ENCODE data around the gene RNF166. TPM values are rescaled to one million over a fixed set of nuclear protein-coding genes. Genes with fewer than 3 reads are reported as not detected.

RNF166 gene
- total RNA-seq, 1 donor = 42.5 TPM

- DNase-seq (ENCODE audit: low read depth in 2 of 3, low spot score in 2 of 3) = no peak
These were observed 50.4 kb downstream of the RNF166 start for GRCh38 chr16:88655733-88656281.

- no peak for DNase-seq (ENCODE audit: low read depth in 2 of 3, low spot score in 2 of 3)
These were observed 51.0 kb downstream of the RNF166 start for GRCh38 chr16:88655053-88655732.

- DNase-seq (ENCODE audit: low read depth in 2 of 3, low spot score in 2 of 3) = no peak
These were observed 51.7 kb downstream of the RNF166 start for GRCh38 chr16:88654363-88655052.

DNA sequence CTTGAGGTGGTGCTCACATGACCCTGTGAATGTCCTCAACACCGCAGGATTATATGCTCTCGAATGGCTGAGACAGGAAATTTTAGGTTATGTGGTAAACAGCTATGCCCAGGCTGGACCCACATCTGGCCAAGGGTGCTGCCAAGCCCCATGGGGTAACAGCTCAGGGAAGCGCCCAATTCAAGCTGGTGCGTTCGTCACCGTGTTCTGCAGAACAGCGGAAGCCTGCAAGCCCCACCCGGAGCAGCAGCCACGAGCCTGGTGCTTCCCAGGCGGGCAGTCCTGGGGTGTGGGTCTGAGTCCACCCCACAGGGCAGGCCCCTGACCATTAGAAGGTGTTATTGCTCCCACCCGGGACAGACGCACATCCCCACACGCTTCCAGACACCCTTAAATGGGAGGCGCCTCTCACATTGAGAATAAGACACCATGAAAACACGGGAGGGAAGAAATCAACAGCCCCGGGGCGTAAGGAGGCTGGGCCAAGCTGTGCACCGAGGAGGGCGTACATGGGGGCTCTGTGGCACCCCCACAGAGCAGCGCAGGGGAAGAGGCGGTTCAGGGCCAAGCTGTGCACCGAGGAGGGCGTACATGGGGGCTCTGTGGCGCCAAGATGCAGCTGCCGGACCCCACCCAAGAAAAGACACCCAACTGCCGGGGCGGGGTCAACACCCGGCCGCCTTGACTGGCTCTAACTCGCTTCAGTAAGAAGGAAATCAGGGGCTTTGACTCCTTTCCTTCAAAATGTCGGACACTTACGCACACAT is 52.4 kb downstream of the RNF166 start:
- no peak for DNase-seq (ENCODE audit: low read depth in 2 of 3, low spot score in 2 of 3)

- no peak for DNase-seq (ENCODE audit: low read depth in 2 of 3, low spot score in 2 of 3)
These were observed 53.1 kb downstream of the RNF166 start for GRCh38 chr16:88653101-88653500.

DNA sequence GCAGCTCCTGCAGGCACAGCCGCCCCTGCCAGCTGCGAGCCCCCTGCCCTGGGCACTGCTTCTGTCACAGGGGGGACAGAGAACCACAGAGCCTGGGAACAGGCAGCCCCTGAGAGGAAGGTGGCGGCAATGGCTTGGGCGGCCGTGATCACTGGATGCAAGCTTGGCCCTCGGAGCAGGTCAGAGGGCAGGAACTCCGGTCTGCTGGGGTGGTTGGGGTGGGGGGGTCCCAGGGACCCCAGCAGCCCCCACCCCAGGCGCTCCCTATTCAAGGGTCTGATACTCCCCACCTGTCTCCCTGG is 53.5 kb downstream of the RNF166 start:
- DNase-seq (ENCODE audit: low read depth in 2 of 3, low spot score in 2 of 3) = no peak

DNA sequence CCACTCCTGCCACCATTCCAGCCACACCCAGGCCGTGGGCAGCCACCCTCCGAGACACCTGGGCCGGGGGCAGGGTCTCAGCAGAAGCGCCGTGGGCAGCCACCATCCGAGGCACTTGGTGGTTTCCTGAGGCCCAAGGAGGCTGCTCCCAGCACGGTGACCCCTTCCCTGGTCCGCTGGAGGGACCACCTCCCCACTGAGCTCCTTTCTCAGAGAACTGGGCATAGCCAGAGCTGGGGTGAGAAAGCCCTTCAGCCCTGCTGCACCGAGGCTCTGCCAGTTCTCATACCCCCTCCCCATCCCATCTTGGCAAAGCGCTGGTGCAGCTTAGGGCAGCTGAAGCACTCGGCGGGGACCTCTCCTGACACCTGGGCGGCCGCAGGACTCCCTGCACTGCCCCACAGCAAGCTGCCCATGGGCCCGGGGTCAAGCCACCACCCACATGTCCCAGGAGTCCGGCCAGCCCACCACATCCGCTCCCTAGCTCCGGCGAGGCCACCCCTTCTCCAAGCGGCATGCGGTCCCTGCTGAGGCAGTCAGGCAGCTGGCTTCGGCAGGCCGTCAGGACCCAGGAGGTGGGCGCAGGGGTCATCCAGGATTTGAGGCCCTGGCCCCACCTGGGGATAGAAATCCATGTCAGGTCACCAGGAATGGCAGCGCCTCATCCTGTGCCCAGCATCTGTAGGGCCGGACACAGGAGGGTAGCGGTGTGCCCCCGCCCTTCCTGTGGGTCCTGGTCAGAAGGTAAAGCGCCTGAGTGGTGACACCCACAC is 54.0 kb downstream of the RNF166 start:
- DNase-seq (ENCODE audit: low read depth in 2 of 3, low spot score in 2 of 3) = no peak

DNA sequence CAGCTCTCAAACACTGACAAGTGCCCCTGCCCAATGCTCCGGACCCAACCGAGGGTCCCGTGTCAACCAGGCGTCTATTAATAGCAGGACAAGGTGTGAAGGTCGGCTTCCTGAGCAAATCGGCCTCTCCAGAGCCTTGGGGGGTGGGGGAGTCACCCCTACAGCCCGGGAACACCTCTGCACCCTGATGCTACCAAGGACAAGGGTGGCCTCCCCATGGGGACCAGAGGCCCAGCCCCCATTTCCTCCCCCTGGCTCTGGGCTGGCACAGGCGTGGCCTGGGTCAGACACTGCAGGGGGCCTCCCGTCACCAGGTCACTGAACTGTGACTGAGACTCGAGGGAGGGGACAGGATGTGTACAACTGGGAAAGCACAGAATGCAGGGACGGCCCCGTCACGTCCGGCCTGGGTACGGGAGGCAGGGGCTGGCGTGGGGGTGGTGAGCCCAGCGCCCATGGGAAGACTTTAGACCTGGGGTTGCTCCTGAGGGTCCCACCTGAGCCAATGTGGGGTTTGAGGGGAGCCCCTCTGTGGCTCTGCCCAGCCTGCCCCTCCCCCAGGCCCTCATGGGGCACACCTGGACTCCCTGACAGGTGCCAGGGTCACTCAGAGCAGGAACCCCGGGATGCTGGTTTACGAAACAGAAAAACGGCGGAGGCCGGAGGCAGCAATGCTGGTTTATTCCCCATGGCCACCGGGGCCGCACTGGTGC is 54.8 kb downstream of the RNF166 start:
- DNase-seq (ENCODE audit: low read depth in 2 of 3, low spot score in 2 of 3) = peak in 2 of 3 donors; percentile 54 to 56

GRCh38 chr16:88650749-88651275 is 55.4 kb downstream of the RNF166 start, which contains the start of gene CYBA:
Gene CYBA, minus strand, starts transcription at chr16:88651053. Its CDS starts 40 bp downstream, at chr16:88651013.
- DNase-seq (ENCODE audit: low read depth in 2 of 3, low spot score in 2 of 3) = peak in 2 of 3 donors; percentile 68 to 74

DNA sequence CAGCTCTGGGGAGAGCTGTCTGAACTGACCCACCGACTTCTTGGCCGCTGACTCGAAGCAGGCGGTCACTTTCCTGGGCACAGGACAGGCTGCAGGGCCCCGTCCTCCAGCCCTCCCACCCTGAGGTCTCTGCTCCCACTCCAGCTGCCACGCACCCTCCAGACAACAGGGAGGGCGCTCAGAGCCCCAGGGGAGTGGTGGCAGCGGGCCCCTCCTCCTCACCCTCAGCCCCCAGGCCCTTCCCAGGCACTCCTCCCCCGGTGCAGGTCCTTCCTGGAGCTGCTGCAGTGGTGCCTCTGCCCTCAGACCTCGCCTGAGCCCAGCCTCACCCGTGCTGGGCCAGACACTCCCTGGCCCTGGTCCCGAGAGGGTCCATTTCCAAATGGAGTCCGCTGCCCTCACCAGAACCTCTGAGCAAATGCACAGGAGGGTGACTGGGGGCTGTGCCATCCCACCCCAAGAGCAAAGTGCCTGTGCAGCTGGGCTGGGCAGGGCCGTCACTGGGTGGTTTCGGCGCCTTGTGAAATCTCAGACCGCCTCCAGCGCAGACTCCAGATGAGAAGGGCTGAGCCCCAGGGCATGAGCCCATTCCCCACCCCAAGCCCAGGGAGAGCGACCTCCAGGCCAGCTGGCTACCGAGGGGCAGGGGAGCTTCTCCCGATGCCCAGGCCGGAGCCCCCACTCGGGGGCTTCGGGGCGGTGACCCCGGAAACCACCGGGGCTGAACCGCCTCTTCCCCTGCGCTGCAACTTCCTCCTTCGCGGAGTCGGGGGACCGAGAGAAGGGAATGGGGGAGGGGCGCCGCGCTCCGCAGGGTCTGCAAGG is 56.1 kb downstream of the RNF166 start:
- peak in 1 of 3 donors; percentile 56 for DNase-seq (ENCODE audit: low read depth in 2 of 3, low spot score in 2 of 3)

DNA sequence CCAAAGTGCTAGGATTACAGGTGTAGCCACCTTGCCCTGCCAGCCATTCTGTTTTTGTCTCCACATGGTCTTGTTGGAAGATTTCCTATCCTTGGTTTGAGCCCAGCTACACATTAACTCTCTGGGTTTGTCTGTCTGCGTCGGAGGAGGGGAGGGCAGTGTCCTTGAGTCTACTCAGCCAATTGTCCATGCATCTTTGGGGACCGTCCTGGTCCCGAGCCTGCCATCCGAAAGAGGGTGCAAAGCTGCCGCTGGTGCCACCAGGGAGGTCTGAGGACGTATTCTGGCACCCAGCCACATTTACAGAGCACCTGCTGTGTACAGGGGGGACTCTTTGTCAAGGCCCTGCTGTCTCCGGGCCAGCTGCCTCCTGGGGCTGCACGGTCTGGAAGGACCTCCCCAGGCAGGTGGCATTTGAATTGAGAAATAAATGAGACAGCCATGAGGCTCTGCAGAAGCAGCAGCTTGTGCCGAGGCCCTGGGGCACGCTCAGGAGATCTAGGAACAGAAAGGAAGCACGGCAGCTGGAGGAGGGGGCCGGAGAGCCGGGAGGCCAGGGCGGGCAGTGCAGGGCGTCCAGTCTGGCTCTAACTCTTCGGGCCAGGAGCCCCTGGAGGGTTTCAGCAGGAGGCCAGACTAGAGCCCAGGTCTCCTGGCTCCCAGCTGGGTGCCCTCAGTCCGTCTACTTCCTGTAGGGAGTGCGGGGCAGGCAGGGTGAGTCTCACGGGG is 56.8 kb downstream of the RNF166 start:
- DNase-seq (ENCODE audit: low read depth in 2 of 3, low spot score in 2 of 3) = no peak

- DNase-seq (ENCODE audit: low read depth in 2 of 3, low spot score in 2 of 3) = no peak
These were observed 58.8 kb downstream of the RNF166 start for GRCh38 chr16:88647178-88648070.

Other genes starting within 250 kb of the RNF166 start
- gene ZC3H18, start 136.0 kb downstream of the RNF166 start, total RNA-seq = 13.5 TPM
- under 0.01 TPM for gene IL17C, start 67.8 kb downstream of the RNF166 start, total RNA-seq
- gene CYBA, start 55.4 kb downstream of the RNF166 start, total RNA-seq = 325 TPM
- 38.2 TPM for gene MVD, start 43.3 kb downstream of the RNF166 start, total RNA-seq
- 6.7 TPM for gene SNAI3, start 19.9 kb downstream of the RNF166 start, total RNA-seq
- 7.5 TPM for gene CTU2, start 95 bp upstream of the RNF166 start, total RNA-seq
- gene PIEZO1, start 78.8 kb upstream of the RNF166 start, total RNA-seq = 394 TPM
- gene CDT1, start 97.4 kb upstream of the RNF166 start, total RNA-seq = 69.7 TPM
- 95.9 TPM for gene APRT, start 105.5 kb upstream of the RNF166 start, total RNA-seq
- gene GALNS, start 150.5 kb upstream of the RNF166 start, total RNA-seq = 20.5 TPM
- gene TRAPPC2L, start 150.7 kb upstream of the RNF166 start, total RNA-seq = 42.3 TPM
- gene PABPN1L, start 160.3 kb upstream of the RNF166 start, total RNA-seq = 0.54 TPM

Data from hematopoietic multipotent progenitor cell (in vitro differentiated cells).